ENCODE results near the gene GAPT.

DNA sequence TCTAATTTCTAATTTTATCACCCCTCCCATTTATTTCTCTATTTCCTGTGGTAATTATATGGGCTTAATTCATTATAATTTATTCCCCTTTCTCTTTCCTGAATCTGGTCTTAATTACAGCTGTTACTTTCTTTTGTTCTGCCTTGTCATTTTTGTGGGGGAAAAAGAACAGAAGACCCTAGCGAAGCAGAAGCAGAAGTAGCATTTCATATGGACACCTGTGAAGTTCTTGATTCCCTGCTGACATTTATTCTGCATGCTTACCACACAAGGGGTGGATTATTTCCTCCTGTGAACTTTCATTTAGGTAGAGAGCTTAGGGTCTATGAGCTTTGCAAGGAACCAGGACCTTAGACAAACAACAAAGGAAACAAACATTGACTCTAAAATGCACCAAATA, 33.3 kb downstream of the GAPT start:
- TF ChIP-seq, protein P1, sequence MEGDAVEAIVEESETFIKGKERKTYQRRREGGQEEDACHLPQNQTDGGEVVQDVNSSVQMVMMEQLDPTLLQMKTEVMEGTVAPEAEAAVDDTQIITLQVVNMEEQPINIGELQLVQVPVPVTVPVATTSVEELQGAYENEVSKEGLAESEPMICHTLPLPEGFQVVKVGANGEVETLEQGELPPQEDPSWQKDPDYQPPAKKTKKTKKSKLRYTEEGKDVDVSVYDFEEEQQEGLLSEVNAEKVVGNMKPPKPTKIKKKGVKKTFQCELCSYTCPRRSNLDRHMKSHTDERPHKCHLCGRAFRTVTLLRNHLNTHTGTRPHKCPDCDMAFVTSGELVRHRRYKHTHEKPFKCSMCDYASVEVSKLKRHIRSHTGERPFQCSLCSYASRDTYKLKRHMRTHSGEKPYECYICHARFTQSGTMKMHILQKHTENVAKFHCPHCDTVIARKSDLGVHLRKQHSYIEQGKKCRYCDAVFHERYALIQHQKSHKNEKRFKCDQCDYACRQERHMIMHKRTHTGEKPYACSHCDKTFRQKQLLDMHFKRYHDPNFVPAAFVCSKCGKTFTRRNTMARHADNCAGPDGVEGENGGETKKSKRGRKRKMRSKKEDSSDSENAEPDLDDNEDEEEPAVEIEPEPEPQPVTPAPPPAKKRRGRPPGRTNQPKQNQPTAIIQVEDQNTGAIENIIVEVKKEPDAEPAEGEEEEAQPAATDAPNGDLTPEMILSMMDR (IDR thresholded peaks at IDR 0.05): no peak
- TF ChIP-seq POLR2A (IDR thresholded peaks at IDR 0.05): no peak
- TF ChIP-seq POLR2AphosphoS5 (IDR thresholded peaks at IDR 0.05): no peak
